GM13976 (cell line): Measurements from ENCODE around the gene BRD9.

Experiments used
- DNase-seq: peaks from one replicate; pipeline ENCODE4 v3.0.0; 2012; ENCODE audit warnings: low spot score
- CTCF ChIP-seq: IDR thresholded peaks from 2 replicates; pipeline ENCODE4 v1.5.1; 2012; ENCODE audit warnings: borderline replicate concordance, mild to moderate bottlenecking; ENCODE audit not compliant: insufficient read depth; ENCODE audit errors: extremely low read depth, missing control alignments, control extremely low read depth
- in situ Hi-C: fragments of 300-500 bp; cut with MboI; formaldehyde crosslinking; loops from one replicate; pipeline ENCODE4 v1.12.0; 2022; ENCODE audit warnings: low sequenced_read_pairs, mixed read lengths, inconsistent platforms; ENCODE audit not compliant: unreplicated experiment

Gene BRD9

GRCh38 chr5:867300-867870 is 25.2 kb downstream of the BRD9 start:
- in situ Hi-C loops, result no loop called here
- DNase-seq, result no peak

GRCh38 chr5:865771-866170 is 26.8 kb downstream of the BRD9 start:
- in situ Hi-C loops, result no loop called here
- no peak for TF ChIP-seq CTCF
- no peak for DNase-seq

More at GRCh38 chr5:867300-867870, 25.2 kb downstream of the BRD9 start:
- no peak for TF ChIP-seq CTCF

GRCh38 chr5:865168-865521 is 27.5 kb downstream of the BRD9 start:
- in situ Hi-C loops, result no loop called here
- TF ChIP-seq CTCF, result no peak
- DNase-seq, result no peak

GRCh38 chr5:864492-865167 is 28.0 kb downstream of the BRD9 start:
- DNase-seq, result no peak
- no peak for TF ChIP-seq CTCF
- in situ Hi-C loops, result no loop called here

GRCh38 chr5:863244-863805 is 29.3 kb downstream of the BRD9 start:
- in situ Hi-C loops, result no loop called here
- TF ChIP-seq CTCF, result no peak
- no peak for DNase-seq

- TF ChIP-seq CTCF, result no peak
- in situ Hi-C loops, result no loop called here
- no peak for DNase-seq
Measured at GRCh38 chr5:862367-863243, 30.0 kb downstream of the BRD9 start.
